GM12878 (cell line): ENCODE measurements around the gene BORCS6. TPM values are rescaled to one million over a fixed set of nuclear protein-coding genes. Genes with fewer than 3 reads are reported as not detected.

Experiments
- ATAC-seq: fragments of 200-7000 bp; cut with Tn5 transposase; 3 replicates; pipeline ENCODE4 v1.9.1; 2020; ENCODE audit warnings: mild to moderate bottlenecking, moderate library complexity
- BruUV-seq: library from RNA; stranded (reverse); fragments of 400-500 nt; replicated peaks from 2 replicates; lab custom pipeline; 2021; lab: Mats Ljungman, UMichigan
- CTCF ChIA-PET: fragments of 300-600 bp; sonication (Branson Sonifier 250); formaldehyde crosslinking; extraction: SDS; loops from one replicate; lab custom pipeline; 2021; ENCODE audit warnings: inconsistent platforms; lab: Yijun Ruan, JAX
- POLR2A ChIA-PET: fragments of 350-600 bp; formaldehyde crosslinking; extraction: SDS; loops from one replicate; lab custom pipeline; 2021; ENCODE audit warnings: inconsistent platforms; lab: Charles Lee
- RAD21 ChIA-PET: fragments of 300-600 bp; sonication (Branson Sonifier 250); formaldehyde crosslinking; loops from one replicate; lab custom pipeline; 2023; ENCODE audit warnings: antibody characterized with exemption; ENCODE audit not compliant: unreplicated experiment; lab: Charles Lee
- SMC1A ChIA-PET: fragments of 300-600 bp; sonication (Branson Sonifier 250); formaldehyde crosslinking; loops from one replicate; lab custom pipeline; 2023; ENCODE audit not compliant: unreplicated experiment, uncharacterized antibody; lab: Charles Lee
- DNase-seq: peaks from one replicate; pipeline ENCODE4 v3.0.0-alpha.2; 2011; ENCODE audit warnings: low read depth, low spot score
- FAIRE-seq: peaks from 3 replicates; lab custom pipeline; 2011; peaks lifted over from hg19 to GRCh38; lab: Jason Lieb, UNC
- H2AFZ ChIP-seq: 2 replicates; pipeline ENCODE4 v1.6.0; 2011; ENCODE audit warnings: low read depth, low read length, control low read depth; ENCODE audit not compliant: control insufficient read depth
- H3K27ac ChIP-seq: 2 replicates; pipeline ENCODE4 v1.5.1; 2011; ENCODE audit warnings: control low read depth; ENCODE audit not compliant: control insufficient read depth, insufficient read depth
- H3K27me3 ChIP-seq, 2 experiments: replicated peaks in 1 of 2; 2 replicates each; pipeline versions ENCODE4 v1.6.0 to v1.6.1; 2011; ENCODE audit warnings: low read length in 1 of 2; ENCODE audit not compliant: control insufficient read depth in 2 of 2, insufficient read depth in 2 of 2
- H3K36me3 ChIP-seq, 2 experiments: 2 replicates each; pipeline ENCODE4 v1.5.1; 2011; ENCODE audit warnings: low read length in 1 of 2; ENCODE audit not compliant: control insufficient read depth in 2 of 2, insufficient read depth in 2 of 2
- H3K4me1 ChIP-seq: 2 replicates; pipeline ENCODE4 v1.6.1; 2011; ENCODE audit warnings: mild to moderate bottlenecking, low read length, moderate library complexity, mixed read lengths; ENCODE audit not compliant: control insufficient read depth, insufficient read depth
- H3K4me2 ChIP-seq: 2 replicates; pipeline ENCODE4 v1.6.0; 2011; ENCODE audit warnings: control low read depth; ENCODE audit not compliant: control insufficient read depth, insufficient read depth
- H3K4me3 ChIP-seq: fragments of 200-600 bp; sonication (generic); 2 replicates; pipeline ENCODE4 v1.5.1; 2016
- H3K79me2 ChIP-seq: 2 replicates; pipeline ENCODE4 v1.6.0; 2011; ENCODE audit warnings: low read length; ENCODE audit not compliant: control insufficient read depth, insufficient read depth
- H3K9ac ChIP-seq: 2 replicates; pipeline ENCODE4 v1.8.0; 2011; ENCODE audit warnings: low read length, control low read depth, mixed read lengths; ENCODE audit not compliant: control insufficient read depth, insufficient read depth
- H3K9me3 ChIP-seq: replicated peaks from 3 replicates; pipeline ENCODE4 v1.5.1; 2011; ENCODE audit warnings: mild to moderate bottlenecking, low read length; ENCODE audit not compliant: control insufficient read depth, insufficient read depth
- H4K20me1 ChIP-seq: 2 replicates; pipeline ENCODE4 v1.6.0; 2011; ENCODE audit not compliant: control insufficient read depth, insufficient read depth
- GABPA ChIP-seq: IDR thresholded peaks from 2 replicates; pipeline ENCODE4 v1.6.1; 2014; ENCODE audit warnings: antibody characterized with exemption, low read depth, mild to moderate bottlenecking, inconsistent platforms
- KAT2A ChIP-seq: conservative IDR thresholded peaks from 2 replicates; pipeline ENCODE4 v1.6.1; 2011; ENCODE audit warnings: low read depth, low read length; ENCODE audit not compliant: control insufficient read depth
- MEF2B ChIP-seq: fragments of 450-650 bp; IDR thresholded peaks from 2 replicates; pipeline ENCODE4 v1.6.1; 2018; ENCODE audit warnings: mild to moderate bottlenecking, moderate library complexity; ENCODE audit not compliant: partially characterized antibody, poor library complexity, severe bottlenecking
- MYC ChIP-seq: IDR thresholded peaks from 2 replicates; pipeline ENCODE4 v1.6.1; 2011; ENCODE audit warnings: mild to moderate bottlenecking, low read length, moderate library complexity, inconsistent platforms; ENCODE audit not compliant: insufficient read depth, insufficient replicate concordance, insufficient read length, severe bottlenecking
- NR2C1 ChIP-seq: fragments of 450-650 bp; IDR thresholded peaks from 2 replicates; pipeline ENCODE4 v1.6.1; 2017; ENCODE audit warnings: antibody characterized with exemption, mild to moderate bottlenecking, moderate library complexity
- POU2F2 ChIP-seq: IDR thresholded peaks from 3 replicates; pipeline ENCODE4 v1.6.1; 2011; ENCODE audit warnings: low read depth, mild to moderate bottlenecking, low read length, borderline replicate concordance
- ZNF24 ChIP-seq: fragments of 450-650 bp; IDR thresholded peaks from 2 replicates; pipeline ENCODE4 v1.6.1; 2017; ENCODE audit warnings: antibody characterized with exemption, mild to moderate bottlenecking
- ZNF274 ChIP-seq: IDR thresholded peaks from one replicate; pipeline ENCODE4 v1.8.0; 2011; ENCODE audit not compliant: insufficient read length, insufficient read depth
- WGBS: methylation state at CpG from one replicate; pipeline ENCODE4 v1.1.6; 2016; ENCODE audit warnings: low lambda C conversion rate; ENCODE audit not compliant: insufficient replicate concordance, insufficient coverage; ENCODE audit errors: missing lambda C conversion rate; 5-methylcytosine and 5-hydroxymethylcytosine counted together
- in situ Hi-C: fragments of 300-500 bp; cut with MboI; formaldehyde crosslinking; loops from 9 replicates; pipeline ENCODE4 v1.14.3; 2018; ENCODE audit warnings: mixed read lengths
- intact Hi-C: fragments of 100-400 bp; cut with micrococcal nuclease; formaldehyde crosslinking; loops from one replicate; pipeline ENCODE4 v1.14.2; 2022; ENCODE audit not compliant: unreplicated experiment
- polyA plus RNA-seq, 11 experiments: library from polyadenylated mRNA; depleted of rRNA in 4 of 11; unstranded in 6 of 11; stranded (reverse) in 5 of 11; fragments of >200 nt; fragmentation: Nextera tagmentation in 4 of 11; fragmentation: Illumina TruSeq in 1 of 11; extraction: Ambion mirVana in 4 of 11; extraction: Trizol in 1 of 11; gene quantifications; 1 replicate in 1 of 11; 2 replicates in 10 of 11; pipeline versions ENCODE4 v1.2.1 to v1.2.3, GENCODE V29; 2011 to 2016; ENCODE audit warnings: inconsistent platforms in 2 of 11, missing spikeins in 2 of 11, low read depth in 1 of 11
- total RNA-seq, 4 experiments: library from RNA; depleted of rRNA in 3 of 4; stranded (reverse); fragments of >200 nt in 3 of 4; fragmentation: Illumina TruSeq in 1 of 4; extraction: Trizol in 1 of 4; gene quantifications; 2 replicates each; pipeline versions ENCODE4 v1.2.1 to v1.2.3, GENCODE V29; 2013 to 2021
- TF ChIP-seq, protein P1 (sequence below): IDR thresholded peaks from 2 replicates; pipeline ENCODE4 v1.6.1; 2012; ENCODE audit warnings: improper control_type of control experiment, low read depth, low read length; ENCODE audit not compliant: insufficient replicate concordance

BORCS6 gene
- total and polyA plus RNA-seq, 10 of the 15 experiments (the other 5 are each of a cell fraction or from before 2014, with no cell fraction given), result 0.37 to 14.1 (median 6.7) TPM

DNA sequence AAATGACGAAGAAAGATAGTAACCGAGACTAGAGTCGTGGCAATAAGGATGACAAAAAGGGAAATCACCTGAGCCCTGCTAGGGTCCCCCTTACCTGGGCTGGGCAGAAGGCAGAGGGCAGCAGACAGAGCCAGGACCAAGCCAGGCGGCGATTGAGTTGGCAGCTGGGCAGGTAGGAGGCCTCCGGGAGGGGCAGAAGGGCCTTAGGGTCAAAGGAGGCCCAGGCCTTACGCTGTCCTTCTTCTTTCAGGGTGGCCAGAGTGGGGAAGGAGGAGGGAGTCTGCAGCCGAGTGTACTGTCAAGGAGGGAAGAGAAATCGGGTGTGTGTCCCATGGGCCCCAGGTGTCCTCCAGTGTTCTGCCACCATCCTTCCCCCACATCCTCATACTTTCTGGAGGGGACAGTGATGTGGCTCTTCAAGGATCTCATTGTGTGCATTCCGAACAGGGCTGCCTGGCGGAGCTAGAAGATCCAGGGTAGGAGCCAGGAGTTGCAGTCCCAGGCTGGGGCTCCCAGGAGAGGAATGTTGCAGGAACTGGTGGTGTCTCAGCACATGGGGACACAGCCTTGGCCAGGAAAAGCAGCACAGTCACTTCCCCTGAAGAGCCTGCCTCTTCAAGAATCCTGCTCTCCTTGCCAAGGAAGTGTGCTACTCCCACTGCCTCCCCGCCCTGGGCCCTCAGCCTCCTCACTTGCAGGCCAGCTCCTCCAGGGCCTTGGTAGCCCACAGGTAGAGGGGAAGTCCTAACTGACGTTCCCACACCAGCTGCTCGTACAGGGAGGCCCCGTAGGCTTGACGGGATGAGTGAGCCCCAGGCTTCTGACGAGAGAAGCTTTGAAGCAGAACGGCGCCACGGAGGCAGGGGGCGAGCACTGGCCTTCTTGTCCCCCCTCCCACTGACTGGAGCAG lies 44.6 kb upstream of the BORCS6 start:
- FAIRE-seq (no peak), DNase-seq (no peak), ATAC-seq (no peak)
- ChIA-PET SMC1A (interaction anchor here (1.6 kb wide), 1 partner anchor 12 kb away, joined by 7 read pairs; no protein-coding TSS in a partner anchor), CTCF (interaction anchor here (0.5 to 1.5 kb wide), 3 partner anchors 11 to 1105 kb away, joined by 3 to 6 read pairs (median 3); no protein-coding TSS in a partner anchor), RAD21 (no interaction called here), POLR2A (interaction anchor here (0.6 to 1.0 kb wide), 2 partner anchors 13 to 72 kb away, joined by 3 read pairs; partner anchors contain the start of gene CTC1)
- Histone ChIP-seq H3K4me2 (no peak overlapping the region), H3K9ac (no peak overlapping the region), H3K9me3 (no peaks in the 10 kb centered on the region), H3K4me1 (no peaks in the 10 kb centered on the region), H4K20me1 (0 out of 2 replicates have a peak, but pooled peaks cover 2% of the 10 kb centered on the region), H3K27ac (no peak overlapping the region), H2AFZ (no peak overlapping the region), H3K79me2 (no peaks in the 10 kb centered on the region), H3K4me3 (no peak overlapping the region), H3K27me3 (no peaks in the 10 kb centered on the region), H3K36me3 (peaks cover 35 to 52% of the 10 kb centered on the region in 2 experiments)
- in situ Hi-C loops, result no loop called here
- no TSS peak for BruUV-seq
- TF ChIP-seq NR2C1, result no peak
- TF ChIP-seq KAT2A, result no peak
- TF ChIP-seq, protein P1, sequence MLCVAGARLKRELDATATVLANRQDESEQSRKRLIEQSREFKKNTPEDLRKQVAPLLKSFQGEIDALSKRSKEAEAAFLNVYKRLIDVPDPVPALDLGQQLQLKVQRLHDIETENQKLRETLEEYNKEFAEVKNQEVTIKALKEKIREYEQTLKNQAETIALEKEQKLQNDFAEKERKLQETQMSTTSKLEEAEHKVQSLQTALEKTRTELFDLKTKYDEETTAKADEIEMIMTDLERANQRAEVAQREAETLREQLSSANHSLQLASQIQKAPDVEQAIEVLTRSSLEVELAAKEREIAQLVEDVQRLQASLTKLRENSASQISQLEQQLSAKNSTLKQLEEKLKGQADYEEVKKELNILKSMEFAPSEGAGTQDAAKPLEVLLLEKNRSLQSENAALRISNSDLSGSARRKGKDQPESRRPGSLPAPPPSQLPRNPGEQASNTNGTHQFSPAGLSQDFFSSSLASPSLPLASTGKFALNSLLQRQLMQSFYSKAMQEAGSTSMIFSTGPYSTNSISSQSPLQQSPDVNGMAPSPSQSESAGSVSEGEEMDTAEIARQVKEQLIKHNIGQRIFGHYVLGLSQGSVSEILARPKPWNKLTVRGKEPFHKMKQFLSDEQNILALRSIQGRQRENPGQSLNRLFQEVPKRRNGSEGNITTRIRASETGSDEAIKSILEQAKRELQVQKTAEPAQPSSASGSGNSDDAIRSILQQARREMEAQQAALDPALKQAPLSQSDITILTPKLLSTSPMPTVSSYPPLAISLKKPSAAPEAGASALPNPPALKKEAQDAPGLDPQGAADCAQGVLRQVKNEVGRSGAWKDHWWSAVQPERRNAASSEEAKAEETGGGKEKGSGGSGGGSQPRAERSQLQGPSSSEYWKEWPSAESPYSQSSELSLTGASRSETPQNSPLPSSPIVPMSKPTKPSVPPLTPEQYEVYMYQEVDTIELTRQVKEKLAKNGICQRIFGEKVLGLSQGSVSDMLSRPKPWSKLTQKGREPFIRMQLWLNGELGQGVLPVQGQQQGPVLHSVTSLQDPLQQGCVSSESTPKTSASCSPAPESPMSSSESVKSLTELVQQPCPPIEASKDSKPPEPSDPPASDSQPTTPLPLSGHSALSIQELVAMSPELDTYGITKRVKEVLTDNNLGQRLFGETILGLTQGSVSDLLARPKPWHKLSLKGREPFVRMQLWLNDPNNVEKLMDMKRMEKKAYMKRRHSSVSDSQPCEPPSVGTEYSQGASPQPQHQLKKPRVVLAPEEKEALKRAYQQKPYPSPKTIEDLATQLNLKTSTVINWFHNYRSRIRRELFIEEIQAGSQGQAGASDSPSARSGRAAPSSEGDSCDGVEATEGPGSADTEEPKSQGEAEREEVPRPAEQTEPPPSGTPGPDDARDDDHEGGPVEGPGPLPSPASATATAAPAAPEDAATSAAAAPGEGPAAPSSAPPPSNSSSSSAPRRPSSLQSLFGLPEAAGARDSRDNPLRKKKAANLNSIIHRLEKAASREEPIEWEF, result no peak
- no peak for TF ChIP-seq MYC
- no peak for TF ChIP-seq GABPA
- TF ChIP-seq ZNF24, result no peak
- TF ChIP-seq MEF2B, result no peak
- TF ChIP-seq POU2F2, result no peak
- TF ChIP-seq ZNF274, result no peak
- intact Hi-C loops, result no loop called here
- WGBS, result 88% methylated on average over 21 of the region's 21 CpGs
